ENCODE data around the gene AP2S1.

GRCh38 chr19:46880431-46880830 lies 29.8 kb upstream of the AP2S1 start:
- no peak for TF ChIP-seq CTCF (optimal IDR thresholded peaks at IDR 0.05 in 1 of 3, IDR thresholded peaks at IDR 0.05 in 1 of 3, conservative IDR thresholded peaks at IDR 0.05 in 1 of 3; ENCODE audit: extremely low read depth in 1 of 3, insufficient read depth in 2 of 3, low read length in 3 of 3)
- TF ChIP-seq EZH2 (IDR thresholded peaks at IDR 0.05; ENCODE audit: low read length): no peak

Data from keratinocyte (primary cell).